HepG2 (cell line): Measurements from ENCODE around the gene RABGEF1. TPM values are rescaled to one million over a fixed set of nuclear protein-coding genes. Genes with fewer than 3 reads are reported as not detected.

Experiments
- CCDC6 ChIP-seq: sonication (generic); formaldehyde crosslinking; IDR thresholded peaks from 2 replicates; pipeline ENCODE4 v1.8.1; 2022; ENCODE audit warnings: mild to moderate bottlenecking, missing genetic modification reagents, moderate library complexity
- GABPB1 ChIP-seq: IDR thresholded peaks from 2 replicates; pipeline ENCODE4 v1.6.1; 2016; ENCODE audit warnings: mild to moderate bottlenecking, missing genetic modification reagents, moderate library complexity, missing compliant biosample characterization
- HDAC6 ChIP-seq: fragments of 200-600 bp; sonication (generic); IDR thresholded peaks from 2 replicates; pipeline ENCODE4 v1.7.0; 2017; ENCODE audit warnings: mild to moderate bottlenecking, antibody characterized with exemption, low read length, low read depth
- HOXA3 ChIP-seq: sonication (generic); formaldehyde crosslinking; IDR thresholded peaks from 2 replicates; pipeline ENCODE4 v1.5.0; 2020; ENCODE audit warnings: missing genetic modification reagents
- KLF16 ChIP-seq, 2 experiments: sonication (generic) in 1 of 2; formaldehyde crosslinking in 1 of 2; IDR thresholded peaks; 2 replicates each; pipeline versions ENCODE4 v1.6.1 to v1.8.0; 2016 to 2023; ENCODE audit warnings: missing genetic modification reagents in 2 of 2, missing compliant biosample characterization in 1 of 2
- KMT2B ChIP-seq: IDR thresholded peaks from 2 replicates; pipeline ENCODE4 v1.6.1; 2016; ENCODE audit warnings: missing genetic modification reagents, missing compliant biosample characterization
- LRRFIP1 ChIP-seq: sonication (generic); formaldehyde crosslinking; conservative IDR thresholded peaks from 2 replicates; pipeline ENCODE4 v1.4.0; 2020; ENCODE audit warnings: missing genetic modification reagents
- PLRG1 ChIP-seq: fragments of 450-650 bp; conservative IDR thresholded peaks from 2 replicates; pipeline ENCODE4 v1.6.1; 2016
- SOX13 ChIP-seq, 3 experiments: fragments of 450-650 bp in 1 of 3; sonication (generic) in 1 of 3; formaldehyde crosslinking in 1 of 3; IDR thresholded peaks in 2 of 3; conservative IDR thresholded peaks in 1 of 3; 2 replicates each; pipeline versions ENCODE4 v1.5.0 to v1.6.1; 2016 to 2020; ENCODE audit warnings: antibody characterized with exemption in 1 of 3, mild to moderate bottlenecking in 1 of 3, missing compliant biosample characterization in 1 of 3, missing genetic modification reagents in 1 of 3, moderate library complexity in 1 of 3
- TGIF2 ChIP-seq: IDR thresholded peaks from 2 replicates; pipeline ENCODE4 v1.6.1; 2016; ENCODE audit warnings: control low read depth, missing compliant biosample characterization
- ZBTB3 ChIP-seq: sonication (generic); formaldehyde crosslinking; IDR thresholded peaks from 2 replicates; pipeline ENCODE4 v1.4.0; 2020; ENCODE audit warnings: low read depth, mild to moderate bottlenecking, moderate library complexity, missing genetic modification reagents, borderline replicate concordance
- ZFP37 ChIP-seq: sonication (generic); formaldehyde crosslinking; IDR thresholded peaks from 2 replicates; pipeline ENCODE4 v1.4.0; 2020; ENCODE audit warnings: missing genetic modification reagents, borderline replicate concordance
- ZNF232 ChIP-seq: sonication (generic); formaldehyde crosslinking; IDR thresholded peaks from 2 replicates; pipeline ENCODE4 v1.4.0; 2020; ENCODE audit warnings: missing genetic modification reagents, borderline replicate concordance
- ZNF251 ChIP-seq: sonication (generic); formaldehyde crosslinking; IDR thresholded peaks from 2 replicates; pipeline ENCODE4 v1.9.0; 2021; ENCODE audit warnings: mild to moderate bottlenecking, missing genetic modification reagents
- ZNF317 ChIP-seq: sonication (generic); formaldehyde crosslinking; IDR thresholded peaks from 2 replicates; pipeline ENCODE4 v1.5.0; 2020; ENCODE audit warnings: mild to moderate bottlenecking, missing genetic modification reagents
- ZNF577 ChIP-seq: sonication (generic); formaldehyde crosslinking; IDR thresholded peaks from 2 replicates; pipeline ENCODE4 v1.4.0; 2020; ENCODE audit warnings: mild to moderate bottlenecking, low read depth, missing genetic modification reagents, borderline replicate concordance
- ZNF816 ChIP-seq: sonication (generic); formaldehyde crosslinking; IDR thresholded peaks from 2 replicates; pipeline ENCODE4 v1.8.0; 2022; ENCODE audit warnings: missing genetic modification reagents, mild to moderate bottlenecking, borderline replicate concordance
- ZNF839 ChIP-seq: sonication (generic); formaldehyde crosslinking; IDR thresholded peaks from 2 replicates; pipeline ENCODE4 v1.4.0; 2020; ENCODE audit warnings: missing genetic modification reagents, mild to moderate bottlenecking, borderline replicate concordance
- polyA plus RNA-seq, 8 experiments: library from polyadenylated mRNA; depleted of rRNA in 3 of 8; stranded (reverse) in 7 of 8; unstranded in 1 of 8; fragments of >200 nt; fragmentation: Illumina TruSeq in 4 of 8; extraction: Trizol in 4 of 8; gene quantifications; 2 replicates each; pipeline versions ENCODE4 v1.2.1 to v1.2.3, GENCODE V29; 2011 to 2016; ENCODE audit warnings: low read depth in 4 of 8, missing spikeins in 1 of 8, mixed read lengths in 1 of 8; ENCODE audit not compliant: insufficient read depth in 1 of 8
- total RNA-seq, 5 experiments: library from RNA; depleted of rRNA; stranded (reverse); fragments of >200 nt; fragmentation: Illumina TruSeq; extraction: Trizol; gene quantifications; 2 replicates each; pipeline ENCODE4 v1.2.3, GENCODE V29; 2016; ENCODE audit warnings: low read depth in 1 of 5

The RABGEF1 gene
- total and polyA plus RNA-seq, 2 of the 13 experiments (the other 11 are each of a cell fraction or from before 2014, with no cell fraction given): 22.7 to 35.3 TPM

- TF ChIP-seq CCDC6 (CRISPR knock-in tag): peak; percentile 18; the same call in 1 of the 2 replicates
- no peak for TF ChIP-seq HDAC6
- TF ChIP-seq ZNF251 (CRISPR knock-in tag): peak; percentile 83; the same call in 1 of the 2 replicates
- TF ChIP-seq TGIF2 (CRISPR knock-in tag): no peak
- TF ChIP-seq ZNF839: peak; percentile 63; the same call in 1 of the 2 replicates
- TF ChIP-seq LRRFIP1 (CRISPR knock-in tag): no peak
- peak; percentile 94 for TF ChIP-seq HOXA3 (CRISPR knock-in tag)
- no peak; the same call in 1 of the 2 replicates for TF ChIP-seq SOX13 (IDR thresholded peaks at IDR 0.05)
- peak in 1 of 2 experiments; percentile 14; a peak in 1 of 4 replicates for TF ChIP-seq SOX13 (CRISPR knock-in tag; conservative IDR thresholded peaks at IDR 0.05 in 1 of 2, IDR thresholded peaks at IDR 0.05 in 1 of 2)
- 0 out of 2 replicates have a peak, but pooled peaks have one; percentile 51 for TF ChIP-seq ZBTB3 (CRISPR knock-in tag)
- no peak for TF ChIP-seq ZNF577 (CRISPR knock-in tag)
- 0 out of 4 replicates have a peak, but pooled peaks of 1 of the 2 experiments have one; percentile 82 for TF ChIP-seq KLF16 (CRISPR knock-in tag; IDR thresholded peaks at IDR 0.05)
- TF ChIP-seq ZFP37 (CRISPR knock-in tag): no peak
- no peak for TF ChIP-seq ZNF816 (CRISPR knock-in tag)
- TF ChIP-seq PLRG1: no peak
- TF ChIP-seq ZNF232 (CRISPR knock-in tag): no peak
- TF ChIP-seq GABPB1 (CRISPR knock-in tag): peak; percentile 97
- peak; percentile 62; the same call in 1 of the 2 replicates for TF ChIP-seq ZNF317 (CRISPR knock-in tag)
- peak; percentile 85 for TF ChIP-seq KMT2B
Measured at GRCh38 chr7:66740302-66740979, at the start of gene RABGEF1 (continued).
